Psoas muscle (tissue), 8 donors: ENCODE data around the gene EMC6. TPM values are rescaled to one million over a fixed set of nuclear protein-coding genes. Genes with fewer than 3 reads are reported as not detected.

Experiments
- ATAC-seq, 4 donors: fragments of 200-7000 bp; cut with Tn5 transposase; one replicate each; pipeline ENCODE4 v1.9.1; 2020; ENCODE audit warnings: moderate library complexity in 3 of 4, mild to moderate bottlenecking in 2 of 4
- DNase-seq, 2 donors: peaks; one replicate each; pipeline ENCODE4 v3.0.0-alpha.2; 2020
- H3K27ac ChIP-seq: fragments of 200-600 bp; one replicate; pipeline ENCODE4 v1.8.0; 2022
- H3K27me3 ChIP-seq, 3 donors: fragments of 200-600 bp in 1 of 3; one replicate each; pipeline versions ENCODE4 v1.6.1 to v1.8.0; 2013 to 2022; ENCODE audit warnings: low read length in 2 of 3, mild to moderate bottlenecking in 2 of 3, moderate library complexity in 1 of 3; ENCODE audit not compliant: insufficient read depth in 3 of 3
- H3K36me3 ChIP-seq, 2 donors: fragments of 200-600 bp in 1 of 2; one replicate each; pipeline versions ENCODE4 v1.6.1 to v1.8.0; 2013 to 2022; ENCODE audit warnings: low read depth in 1 of 2, mild to moderate bottlenecking in 1 of 2, moderate library complexity in 1 of 2; ENCODE audit not compliant: insufficient read depth in 1 of 2
- H3K4me1 ChIP-seq: fragments of 200-600 bp; one replicate; pipeline ENCODE4 v1.8.0; 2022
- H3K4me3 ChIP-seq: fragments of 200-600 bp; one replicate; pipeline ENCODE4 v1.8.0; 2022; ENCODE audit warnings: mild to moderate bottlenecking
- H3K9me3 ChIP-seq: fragments of 200-600 bp; one replicate; pipeline ENCODE4 v1.8.0; 2022
- CTCF ChIP-seq: fragments of 200-600 bp; IDR thresholded peaks from one replicate; pipeline ENCODE4 v1.8.0; 2022; ENCODE audit warnings: antibody characterized with exemption
- WGBS, 3 donors: extraction: QIAGEN DNeasy Blood & Tissue Kit; methylation state at CpG; one replicate each; pipeline versions ENCODE4 v1.1.6 to v1.1.7; 2013; 5-methylcytosine and 5-hydroxymethylcytosine counted together
- intact Hi-C, 2 donors: fragments of 100-400 bp; cut with DNase I; formaldehyde crosslinking; loops; one replicate each; pipeline versions ENCODE4 v1.11.0 to v1.14.2; 2022
- polyA plus RNA-seq, 3 donors: library from polyadenylated mRNA; stranded (reverse); fragments of 200-250 nt; gene quantifications; one replicate each; pipeline ENCODE4 v1.2.3, GENCODE V29; 2013
- total RNA-seq, 4 donors: library from RNA; stranded (reverse); fragmentation: NEBNext Ultra II Directional in 2 of 4; extraction: Animal tissue kit (Norgen Biotek cat#: 25700) in 2 of 4; gene quantifications; one replicate each; pipeline versions ENCODE4 v1.2.1 to v1.2.4, GENCODE V29; 2021 to 2023
- donor health status: healthy with polysubstance abuse.
- donor health status: DM: no; HTN: no; CAD: no; lungs with moderate emphysema.
- donor health status: Bipolar disorder and iron deficiency.
- donor health status: healthy.
- donor health status: DM: yes; HTN: yes; CAD: no.
- donor health status: DM: no; HTN: no; CAD: no.
- donor health status: DM: no; HTN: no; CAD: no.
- donor health status: DM: yes; HTN: yes; CAD: no.

Gene EMC6
- total and polyA plus RNA-seq, 7 donors = 91.6 to 270 (median 135) TPM

GRCh38 chr17:3659541-3660111, 9.0 kb upstream of the EMC6 start:
- peak overlapping the region; percentile 74 for H3K27ac ChIP-seq
- no peaks in the 10 kb centered on the region for H3K9me3 ChIP-seq
- intact Hi-C loops = no loop called here
- H3K4me1 ChIP-seq = peaks cover 18% of the 10 kb centered on the region
- ATAC-seq = peak; percentile 58 to 84 (median 77)
- peak; percentile 10 for TF ChIP-seq CTCF
- H3K36me3 ChIP-seq = peaks cover 2 to 75% of the 10 kb centered on the region in 2 donors
- no peak overlapping the region for H3K4me3 ChIP-seq
- no peaks in the 10 kb centered on the region for H3K27me3 ChIP-seq
- peak; percentile 87 to 91 for DNase-seq
- WGBS, 3 donors = 47 to 56% (median 52%) methylated on average over 22 of the region's 22 CpGs

GRCh38 chr17:3660311-3660891, 8.2 kb upstream of the EMC6 start:
- Histone ChIP-seq H3K27me3 (no peaks in the 10 kb centered on the region), H3K27ac (peak overlapping the region; percentile 74), H3K36me3 (peaks cover 2 to 71% of the 10 kb centered on the region in 2 donors), H3K4me3 (no peak overlapping the region), H3K4me1 (peaks cover 18% of the 10 kb centered on the region), H3K9me3 (no peaks in the 10 kb centered on the region)
- peak; percentile 19 to 56 (median 44) for ATAC-seq
- DNase-seq = peak in 1 of 2 donors; percentile 70
- WGBS, 3 donors = 41 to 60% (median 56%) methylated on average over 23 of the region's 23 CpGs
- intact Hi-C loops = no loop called here
- TF ChIP-seq CTCF = no peak

GRCh38 chr17:3663102-3664011, 5.3 kb upstream of the EMC6 start:
- no peak for ATAC-seq
- peaks cover 40% of the 10 kb centered on the region for H3K4me1 ChIP-seq
- H3K4me3 ChIP-seq = no peak overlapping the region
- no peak overlapping the region for H3K27ac ChIP-seq
- no peaks in the 10 kb centered on the region for H3K27me3 ChIP-seq
- no peak for TF ChIP-seq CTCF
- DNase-seq = no peak
- 82 to 87% (median 86%) methylated on average over 32 to 33 of the region's 33 CpGs for WGBS, 3 donors
- no peaks in the 10 kb centered on the region for H3K9me3 ChIP-seq
- intact Hi-C loops = no loop called here
- peaks cover 2 to 52% of the 10 kb centered on the region in 2 donors for H3K36me3 ChIP-seq

GRCh38 chr17:3665834-3666233, 2.8 kb upstream of the EMC6 start:
- Histone ChIP-seq H3K4me3 (no peak overlapping the region), H3K27me3 (no peaks in the 10 kb centered on the region), H3K4me1 (peaks cover 35% of the 10 kb centered on the region), H3K36me3 (peaks cover 2 to 55% of the 10 kb centered on the region in 2 donors), H3K27ac (peak overlapping the region; percentile 96), H3K9me3 (no peaks in the 10 kb centered on the region)
- TF ChIP-seq CTCF = no peak
- 46 to 59% (median 53%) methylated on average over 5 of the region's 5 CpGs for WGBS, 3 donors
- intact Hi-C loops = no loop called here
- ATAC-seq (no peak), DNase-seq (no peak)
